Measurements from ENCODE around the gene TESK1. TPM values are rescaled to one million over a fixed set of nuclear protein-coding genes. Genes with fewer than 3 reads are reported as not detected.

TESK1 gene, protein sequence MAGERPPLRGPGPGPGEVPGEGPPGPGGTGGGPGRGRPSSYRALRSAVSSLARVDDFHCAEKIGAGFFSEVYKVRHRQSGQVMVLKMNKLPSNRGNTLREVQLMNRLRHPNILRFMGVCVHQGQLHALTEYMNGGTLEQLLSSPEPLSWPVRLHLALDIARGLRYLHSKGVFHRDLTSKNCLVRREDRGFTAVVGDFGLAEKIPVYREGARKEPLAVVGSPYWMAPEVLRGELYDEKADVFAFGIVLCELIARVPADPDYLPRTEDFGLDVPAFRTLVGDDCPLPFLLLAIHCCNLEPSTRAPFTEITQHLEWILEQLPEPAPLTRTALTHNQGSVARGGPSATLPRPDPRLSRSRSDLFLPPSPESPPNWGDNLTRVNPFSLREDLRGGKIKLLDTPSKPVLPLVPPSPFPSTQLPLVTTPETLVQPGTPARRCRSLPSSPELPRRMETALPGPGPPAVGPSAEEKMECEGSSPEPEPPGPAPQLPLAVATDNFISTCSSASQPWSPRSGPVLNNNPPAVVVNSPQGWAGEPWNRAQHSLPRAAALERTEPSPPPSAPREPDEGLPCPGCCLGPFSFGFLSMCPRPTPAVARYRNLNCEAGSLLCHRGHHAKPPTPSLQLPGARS
- total RNA-seq (1 to 10 TPM; 3.9 to 9.8 TPM), polyA plus RNA-seq (10 to 100 TPM in 1 of 2 donors, 1 to 10 TPM in 1; 3.7 to 12.5 TPM)

DNA sequence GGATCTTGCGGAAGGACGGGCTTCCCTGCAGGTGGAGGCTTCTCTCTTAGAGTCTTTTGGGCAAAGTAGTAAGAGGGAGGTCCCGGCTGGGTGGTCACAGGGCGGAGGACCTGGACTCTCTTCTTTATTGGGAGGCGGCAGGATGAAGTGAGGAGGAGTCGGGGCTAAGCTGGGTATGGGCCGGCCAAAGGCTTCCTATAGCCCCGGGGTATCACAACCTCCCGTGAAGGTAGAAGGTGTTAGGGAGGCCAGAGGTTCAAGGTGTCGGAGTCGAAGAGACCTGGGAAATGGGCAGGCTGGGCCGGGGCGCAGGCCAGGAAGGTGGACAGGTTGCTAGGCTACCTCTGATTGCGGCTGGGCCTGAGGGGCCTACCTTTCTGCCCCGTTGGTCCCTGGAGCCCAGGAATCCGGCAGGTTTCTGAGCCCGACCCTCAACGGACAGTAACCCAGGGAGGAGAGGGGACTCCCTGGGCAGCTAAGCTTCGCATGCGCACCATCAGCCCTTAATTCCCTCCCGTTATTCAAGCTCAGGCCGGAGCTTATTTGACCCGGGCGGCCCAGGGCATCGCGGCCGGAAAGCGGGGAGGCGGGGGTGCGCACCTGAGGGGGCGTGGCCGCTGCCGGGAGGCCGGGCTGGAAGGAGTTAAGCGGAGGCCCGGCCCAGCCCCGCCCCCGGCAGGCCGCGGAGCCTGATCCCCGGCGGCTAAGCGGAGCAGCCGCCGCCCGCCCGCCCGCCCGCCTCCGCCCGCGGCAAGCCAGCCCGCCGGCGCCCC is at the start of gene TESK1:
Gene TESK1, plus strand, starts transcription at position 685 of the 773 bp plus-strand sequence. CDS start 358 bp downstream, outside the sequence.
- under 1% methylated on average over 55 of the region's 55 CpGs for WGBS
- Histone ChIP-seq H3K9ac (ENCODE audit: low read depth in 1 of 2, low read length in 2 of 2) (peak within 1 kb of the TSS; percentile 72 to 83), H3K27ac (ENCODE audit: low read depth in 1 of 2, low read length in 2 of 2) (peak within 1 kb of the TSS; percentile 91 to 94), H3K9me3 (ENCODE audit: control insufficient read depth in 4 of 4, low read length in 3 of 4) (no peaks in the 10 kb centered on the region), H3K4me1 (ENCODE audit: control insufficient read depth in 4 of 4, insufficient read depth in 4 of 4, low read length in 3 of 4) (peaks cover 7 to 35% (median 23%) of the 10 kb centered on the region in 4 donors), H3K36me3 (ENCODE audit: control insufficient read depth in 4 of 4, insufficient read depth in 3 of 4, low read depth in 1 of 4, low read length in 3 of 4) (peaks cover 3 to 15% (median 7%) of the 10 kb centered on the region in 4 donors), H3K4me3 (ENCODE audit: low read depth in 1 of 3, low read length in 3 of 3) (peak within 1 kb of the TSS; percentile 84 to 94 (median 88)), H3K27me3 (ENCODE audit: control insufficient read depth in 4 of 4, insufficient read depth in 4 of 4, low read length in 3 of 4) (no peaks in the 10 kb centered on the region)
- TF ChIP-seq GABPA (IDR thresholded peaks at IDR 0.05 in 1 of 2, conservative IDR thresholded peaks at IDR 0.05 in 1 of 2) = peak in 1 of 2 donors; percentile 22
- TF ChIP-seq, protein P1, sequence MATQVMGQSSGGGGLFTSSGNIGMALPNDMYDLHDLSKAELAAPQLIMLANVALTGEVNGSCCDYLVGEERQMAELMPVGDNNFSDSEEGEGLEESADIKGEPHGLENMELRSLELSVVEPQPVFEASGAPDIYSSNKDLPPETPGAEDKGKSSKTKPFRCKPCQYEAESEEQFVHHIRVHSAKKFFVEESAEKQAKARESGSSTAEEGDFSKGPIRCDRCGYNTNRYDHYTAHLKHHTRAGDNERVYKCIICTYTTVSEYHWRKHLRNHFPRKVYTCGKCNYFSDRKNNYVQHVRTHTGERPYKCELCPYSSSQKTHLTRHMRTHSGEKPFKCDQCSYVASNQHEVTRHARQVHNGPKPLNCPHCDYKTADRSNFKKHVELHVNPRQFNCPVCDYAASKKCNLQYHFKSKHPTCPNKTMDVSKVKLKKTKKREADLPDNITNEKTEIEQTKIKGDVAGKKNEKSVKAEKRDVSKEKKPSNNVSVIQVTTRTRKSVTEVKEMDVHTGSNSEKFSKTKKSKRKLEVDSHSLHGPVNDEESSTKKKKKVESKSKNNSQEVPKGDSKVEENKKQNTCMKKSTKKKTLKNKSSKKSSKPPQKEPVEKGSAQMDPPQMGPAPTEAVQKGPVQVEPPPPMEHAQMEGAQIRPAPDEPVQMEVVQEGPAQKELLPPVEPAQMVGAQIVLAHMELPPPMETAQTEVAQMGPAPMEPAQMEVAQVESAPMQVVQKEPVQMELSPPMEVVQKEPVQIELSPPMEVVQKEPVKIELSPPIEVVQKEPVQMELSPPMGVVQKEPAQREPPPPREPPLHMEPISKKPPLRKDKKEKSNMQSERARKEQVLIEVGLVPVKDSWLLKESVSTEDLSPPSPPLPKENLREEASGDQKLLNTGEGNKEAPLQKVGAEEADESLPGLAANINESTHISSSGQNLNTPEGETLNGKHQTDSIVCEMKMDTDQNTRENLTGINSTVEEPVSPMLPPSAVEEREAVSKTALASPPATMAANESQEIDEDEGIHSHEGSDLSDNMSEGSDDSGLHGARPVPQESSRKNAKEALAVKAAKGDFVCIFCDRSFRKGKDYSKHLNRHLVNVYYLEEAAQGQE (IDR thresholded peaks at IDR 0.05) = no peak
- peak; percentile 80 for DNase-seq (ENCODE audit: low spot score)

DNA sequence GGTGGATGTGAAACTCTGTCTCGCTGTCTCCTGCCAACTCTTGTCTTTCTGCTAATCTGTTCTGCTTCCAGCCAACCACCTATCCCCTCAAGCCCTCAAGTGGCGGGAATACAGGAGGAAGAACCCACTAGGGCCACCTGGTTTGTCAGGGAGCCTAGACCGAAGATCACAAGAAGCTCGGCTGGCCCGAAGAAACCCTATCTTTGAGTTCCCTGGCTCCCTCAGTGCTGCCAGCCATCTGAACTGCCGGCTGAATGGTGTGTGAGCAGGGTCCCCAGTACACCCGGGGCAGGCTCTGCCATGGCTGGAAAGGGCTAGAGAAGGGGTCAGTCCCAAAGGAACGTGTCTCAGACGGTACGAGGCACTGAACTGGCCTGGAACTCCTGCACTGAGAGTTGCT is 49.2 kb upstream of the TESK1 start:
- Histone ChIP-seq H3K4me1 (ENCODE audit: control insufficient read depth in 4 of 4, insufficient read depth in 4 of 4, low read length in 3 of 4) (peaks cover 0 to 13% (median 4%) of the 10 kb centered on the region in 4 donors), H3K9ac (ENCODE audit: low read depth in 1 of 2, low read length in 2 of 2) (no peak overlapping the region), H3K4me3 (ENCODE audit: low read depth in 1 of 3, low read length in 3 of 3) (no peak overlapping the region), H3K9me3 (ENCODE audit: control insufficient read depth in 4 of 4, low read length in 3 of 4) (no peaks in the 10 kb centered on the region), H3K27me3 (ENCODE audit: control insufficient read depth in 4 of 4, insufficient read depth in 4 of 4, low read length in 3 of 4) (no peaks in the 10 kb centered on the region), H3K27ac (ENCODE audit: low read depth in 1 of 2, low read length in 2 of 2) (no peak overlapping the region), H3K36me3 (ENCODE audit: control insufficient read depth in 4 of 4, insufficient read depth in 3 of 4, low read depth in 1 of 4, low read length in 3 of 4) (peaks cover 4 to 33% (median 8%) of the 10 kb centered on the region in 4 donors)
- DNase-seq (ENCODE audit: low spot score) = no peak
- TF ChIP-seq RAD21 (IDR thresholded peaks at IDR 0.05) = no peak
- TF ChIP-seq, protein P2, sequence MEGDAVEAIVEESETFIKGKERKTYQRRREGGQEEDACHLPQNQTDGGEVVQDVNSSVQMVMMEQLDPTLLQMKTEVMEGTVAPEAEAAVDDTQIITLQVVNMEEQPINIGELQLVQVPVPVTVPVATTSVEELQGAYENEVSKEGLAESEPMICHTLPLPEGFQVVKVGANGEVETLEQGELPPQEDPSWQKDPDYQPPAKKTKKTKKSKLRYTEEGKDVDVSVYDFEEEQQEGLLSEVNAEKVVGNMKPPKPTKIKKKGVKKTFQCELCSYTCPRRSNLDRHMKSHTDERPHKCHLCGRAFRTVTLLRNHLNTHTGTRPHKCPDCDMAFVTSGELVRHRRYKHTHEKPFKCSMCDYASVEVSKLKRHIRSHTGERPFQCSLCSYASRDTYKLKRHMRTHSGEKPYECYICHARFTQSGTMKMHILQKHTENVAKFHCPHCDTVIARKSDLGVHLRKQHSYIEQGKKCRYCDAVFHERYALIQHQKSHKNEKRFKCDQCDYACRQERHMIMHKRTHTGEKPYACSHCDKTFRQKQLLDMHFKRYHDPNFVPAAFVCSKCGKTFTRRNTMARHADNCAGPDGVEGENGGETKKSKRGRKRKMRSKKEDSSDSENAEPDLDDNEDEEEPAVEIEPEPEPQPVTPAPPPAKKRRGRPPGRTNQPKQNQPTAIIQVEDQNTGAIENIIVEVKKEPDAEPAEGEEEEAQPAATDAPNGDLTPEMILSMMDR (IDR thresholded peaks at IDR 0.05; ENCODE audit: low read depth, low read length, missing input control) = no peak
- WGBS = 94% methylated on average over 10 of the region's 10 CpGs

DNA sequence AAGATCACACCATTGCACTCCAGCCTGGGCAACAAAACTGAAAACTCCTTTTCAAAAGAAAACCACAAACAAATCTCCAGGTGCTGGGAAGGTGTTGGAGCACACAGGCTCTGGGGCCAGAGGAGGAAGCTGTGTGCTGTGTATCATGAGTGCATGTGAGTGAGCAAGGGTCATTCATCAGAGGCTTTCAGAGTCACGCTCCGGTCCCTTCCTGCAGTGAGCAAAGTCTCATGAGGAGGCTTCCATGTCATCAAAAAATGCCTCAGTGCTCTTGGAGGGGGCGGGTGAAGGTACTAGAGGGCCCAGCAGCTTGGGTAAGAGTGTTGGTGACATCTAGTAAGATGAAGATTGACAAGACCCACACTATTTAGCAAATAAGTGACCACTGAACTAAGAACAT is 48.3 kb upstream of the TESK1 start:
- DNase-seq (ENCODE audit: low spot score) = no peak
- no peak overlapping the region for H3K4me3 ChIP-seq (ENCODE audit: low read depth in 1 of 3, low read length in 3 of 3)
- WGBS = 94% methylated on average over 3 of the region's 3 CpGs
- no peak overlapping the region for H3K9ac ChIP-seq (ENCODE audit: low read depth in 1 of 2, low read length in 2 of 2)
- no peak overlapping the region for H3K27ac ChIP-seq (ENCODE audit: low read depth in 1 of 2, low read length in 2 of 2)
- TF ChIP-seq JUND (IDR thresholded peaks at IDR 0.05) = no peak
- no peak for TF ChIP-seq HNF4A (conservative IDR thresholded peaks at IDR 0.05)
- TF ChIP-seq RXRA (IDR thresholded peaks at IDR 0.05) = no peak
- TF ChIP-seq TAF1 (conservative IDR thresholded peaks at IDR 0.05) = no peak
- TF ChIP-seq NR2F2 (IDR thresholded peaks at IDR 0.05) = no peak
- no peak for TF ChIP-seq HNF4G (IDR thresholded peaks at IDR 0.05)
- TF ChIP-seq, protein P3, sequence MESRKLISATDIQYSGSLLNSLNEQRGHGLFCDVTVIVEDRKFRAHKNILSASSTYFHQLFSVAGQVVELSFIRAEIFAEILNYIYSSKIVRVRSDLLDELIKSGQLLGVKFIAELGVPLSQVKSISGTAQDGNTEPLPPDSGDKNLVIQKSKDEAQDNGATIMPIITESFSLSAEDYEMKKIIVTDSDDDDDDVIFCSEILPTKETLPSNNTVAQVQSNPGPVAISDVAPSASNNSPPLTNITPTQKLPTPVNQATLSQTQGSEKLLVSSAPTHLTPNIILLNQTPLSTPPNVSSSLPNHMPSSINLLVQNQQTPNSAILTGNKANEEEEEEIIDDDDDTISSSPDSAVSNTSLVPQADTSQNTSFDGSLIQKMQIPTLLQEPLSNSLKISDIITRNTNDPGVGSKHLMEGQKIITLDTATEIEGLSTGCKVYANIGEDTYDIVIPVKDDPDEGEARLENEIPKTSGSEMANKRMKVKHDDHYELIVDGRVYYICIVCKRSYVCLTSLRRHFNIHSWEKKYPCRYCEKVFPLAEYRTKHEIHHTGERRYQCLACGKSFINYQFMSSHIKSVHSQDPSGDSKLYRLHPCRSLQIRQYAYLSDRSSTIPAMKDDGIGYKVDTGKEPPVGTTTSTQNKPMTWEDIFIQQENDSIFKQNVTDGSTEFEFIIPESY (IDR thresholded peaks at IDR 0.05) = no peak
- no peak for TF ChIP-seq YY1 (IDR thresholded peaks at IDR 0.05)
- TF ChIP-seq, protein P2 (IDR thresholded peaks at IDR 0.05; ENCODE audit: low read depth, low read length, missing input control) = no peak
- TF ChIP-seq RAD21 (IDR thresholded peaks at IDR 0.05) = no peak
- no peaks in the 10 kb centered on the region for H3K27me3 ChIP-seq (ENCODE audit: control insufficient read depth in 4 of 4, insufficient read depth in 4 of 4, low read length in 3 of 4)
- no peaks in the 10 kb centered on the region for H3K9me3 ChIP-seq (ENCODE audit: control insufficient read depth in 4 of 4, low read length in 3 of 4)
- peaks cover 0 to 13% (median 4%) of the 10 kb centered on the region in 4 donors for H3K4me1 ChIP-seq (ENCODE audit: control insufficient read depth in 4 of 4, insufficient read depth in 4 of 4, low read length in 3 of 4)
- peaks cover 4 to 33% (median 8%) of the 10 kb centered on the region in 4 donors for H3K36me3 ChIP-seq (ENCODE audit: control insufficient read depth in 4 of 4, insufficient read depth in 3 of 4, low read depth in 1 of 4, low read length in 3 of 4)
